GM19025 (cell line): Measurements from ENCODE around the gene NAA50.

ENCODE experiments used
- ATAC-seq: cut with Tn5 transposase; IDR thresholded peaks from one replicate; pipeline ENCODE4 v1.9.1; 2021; ENCODE audit warnings: mild to moderate bottlenecking, low read depth, moderate library complexity; ENCODE audit not compliant: unreplicated experiment

The NAA50 gene

DNA sequence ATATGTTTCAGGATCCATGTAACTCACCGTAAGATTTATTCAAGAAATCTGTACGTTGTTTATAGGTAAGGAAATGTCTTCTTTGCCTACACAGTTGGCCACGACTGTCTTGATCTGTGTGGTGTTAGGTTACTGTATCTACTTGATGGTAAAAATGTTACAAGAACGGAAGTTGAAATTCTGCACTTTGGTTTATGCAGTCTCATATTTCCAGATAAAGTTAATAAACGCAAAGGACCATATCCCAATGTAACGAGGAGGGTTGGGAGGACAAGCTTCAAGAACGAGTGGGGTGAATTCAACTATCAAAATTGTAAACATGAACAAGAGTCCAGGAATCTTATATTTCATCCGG is 50.6 kb downstream of the NAA50 start:
- ATAC-seq: no peak

DNA sequence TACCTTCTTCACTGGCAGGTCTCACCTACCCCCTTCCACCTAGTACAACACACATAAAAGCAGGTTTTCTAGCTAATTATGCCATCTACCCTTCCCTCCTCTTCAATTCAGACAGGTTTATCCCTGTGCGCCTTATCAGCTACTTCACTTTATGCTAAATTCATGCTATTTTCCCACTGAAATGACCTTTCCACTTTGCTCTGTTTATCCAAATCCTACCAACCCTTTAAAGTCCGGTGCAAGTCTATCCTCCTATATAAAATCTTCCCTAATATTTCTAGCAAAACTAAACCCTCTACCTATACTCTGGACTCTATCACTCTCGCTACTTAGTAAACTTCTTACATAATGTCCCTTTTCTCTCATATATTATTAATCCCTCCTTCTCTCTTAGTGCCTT is 55.6 kb downstream of the NAA50 start:
- no peak for ATAC-seq

DNA sequence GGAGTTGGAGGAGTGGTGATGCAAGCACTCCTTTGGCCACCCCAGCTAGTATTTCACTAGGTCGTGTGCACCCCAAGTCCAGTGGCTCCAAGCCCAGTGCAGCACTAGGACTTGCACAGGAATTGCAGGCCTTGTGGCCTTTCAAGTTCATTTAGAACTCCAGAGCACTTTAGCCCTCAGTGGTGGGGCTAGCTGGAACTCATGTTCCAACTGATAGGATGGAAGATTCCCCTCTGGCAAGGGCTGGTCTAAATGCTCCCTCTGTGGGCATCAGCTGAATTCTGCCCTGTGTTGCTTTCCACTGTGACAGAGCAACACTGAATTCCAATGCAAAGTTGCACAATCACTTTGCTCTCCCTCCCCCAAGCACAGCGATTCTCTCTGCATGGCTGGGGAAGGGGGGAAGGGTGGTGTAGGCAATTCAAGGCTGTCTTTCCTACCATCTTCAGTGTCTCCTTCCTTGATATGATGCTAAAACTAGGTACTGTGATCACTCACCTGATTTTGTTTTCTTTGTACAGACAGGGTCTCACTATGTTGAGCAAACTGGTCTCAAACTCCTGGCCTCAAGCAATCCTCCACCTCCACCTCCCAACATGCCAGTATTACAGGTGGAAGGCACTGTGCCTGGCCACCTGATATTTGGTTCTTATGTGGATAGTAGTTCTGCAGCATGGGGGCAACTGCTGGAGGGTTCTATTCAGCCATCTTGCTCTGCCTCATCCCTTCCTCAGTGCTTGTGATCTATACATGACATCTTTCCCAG is 59.9 kb downstream of the NAA50 start:
- ATAC-seq: no peak

DNA sequence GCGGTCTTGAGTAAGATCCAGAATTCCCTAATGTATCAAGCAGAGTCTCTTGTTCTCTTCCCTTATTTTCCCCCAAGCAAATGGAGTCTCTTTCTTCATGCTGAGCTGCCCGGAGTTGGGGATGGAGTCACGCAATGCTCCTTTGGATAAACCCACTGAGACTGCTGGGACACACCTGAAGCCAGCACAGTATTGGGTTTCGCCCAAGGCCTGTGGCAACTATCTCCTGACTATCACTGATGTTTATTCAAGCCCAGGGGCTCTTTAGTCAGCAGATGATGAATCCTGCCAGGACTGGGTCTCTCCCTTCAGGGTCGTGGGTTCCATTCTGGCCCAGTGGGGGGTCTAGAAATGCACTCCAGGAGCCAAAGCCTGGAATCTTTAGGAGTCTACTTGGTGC is 60.9 kb downstream of the NAA50 start:
- no peak for ATAC-seq

DNA sequence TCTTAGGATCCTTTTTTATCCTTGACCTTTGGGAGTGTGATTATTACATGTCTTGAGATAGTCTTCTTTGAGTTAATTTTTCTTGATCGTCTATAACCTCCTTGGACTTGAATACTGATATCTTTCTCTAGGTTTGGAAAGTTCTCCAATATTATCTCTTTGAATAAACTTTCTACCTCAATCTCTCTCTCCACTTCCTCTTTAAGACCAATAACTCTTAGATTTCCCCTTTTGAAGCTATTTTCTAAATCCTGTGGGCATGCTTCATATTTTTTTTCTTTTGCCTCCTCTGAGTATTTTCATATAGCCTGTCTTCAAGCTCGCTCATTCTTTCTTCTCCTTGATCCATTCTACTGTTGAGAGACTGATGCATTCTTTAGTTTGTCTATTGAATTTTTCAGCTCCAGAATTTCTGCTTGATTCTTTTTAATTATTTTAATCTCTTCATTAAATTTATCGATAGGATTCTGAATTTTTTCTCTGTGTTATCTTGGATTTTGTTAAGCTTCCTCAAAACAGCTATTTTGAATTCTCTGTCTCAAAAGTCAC is 61.7 kb downstream of the NAA50 start:
- ATAC-seq: no peak

DNA sequence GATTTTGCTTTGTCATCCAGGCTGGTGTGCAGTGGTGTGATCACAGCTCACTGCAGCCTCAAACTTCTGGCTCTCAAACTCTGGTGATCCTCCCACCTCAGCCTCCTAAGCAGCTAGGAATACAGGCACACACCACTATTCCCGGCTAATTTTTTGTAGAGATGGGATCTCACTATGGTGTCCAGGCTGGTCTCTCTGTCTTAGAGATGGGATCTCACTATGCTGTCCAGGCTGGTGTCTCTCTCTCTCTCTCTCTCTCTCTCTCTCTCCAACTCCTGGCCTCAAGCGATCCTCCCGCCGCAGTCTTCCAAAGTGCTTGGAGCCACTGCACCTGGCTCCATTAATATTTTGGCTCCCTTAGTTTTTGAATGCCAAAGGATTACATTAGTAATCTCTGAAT is 67.3 kb downstream of the NAA50 start:
- no peak for ATAC-seq

DNA sequence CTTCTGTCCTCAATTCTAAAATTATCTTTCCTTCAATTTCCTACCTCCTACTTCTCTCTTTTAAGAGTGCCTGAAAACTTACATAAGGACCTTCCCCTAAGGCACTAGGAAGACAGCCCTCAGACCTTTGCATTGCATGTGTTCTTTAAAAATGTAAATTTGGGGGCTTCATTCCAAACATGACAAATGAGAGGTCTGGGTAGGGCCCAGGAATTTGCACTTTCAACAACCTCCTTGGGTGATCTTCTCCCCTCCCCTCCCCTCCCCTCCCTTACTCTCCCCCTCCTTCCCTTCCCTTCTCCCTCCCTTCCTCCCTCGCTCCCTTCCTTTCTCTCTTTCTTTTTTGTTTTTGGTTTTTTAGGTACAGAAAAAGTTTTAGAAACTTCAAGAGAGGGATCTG is 68.3 kb downstream of the NAA50 start:
- no peak for ATAC-seq

DNA sequence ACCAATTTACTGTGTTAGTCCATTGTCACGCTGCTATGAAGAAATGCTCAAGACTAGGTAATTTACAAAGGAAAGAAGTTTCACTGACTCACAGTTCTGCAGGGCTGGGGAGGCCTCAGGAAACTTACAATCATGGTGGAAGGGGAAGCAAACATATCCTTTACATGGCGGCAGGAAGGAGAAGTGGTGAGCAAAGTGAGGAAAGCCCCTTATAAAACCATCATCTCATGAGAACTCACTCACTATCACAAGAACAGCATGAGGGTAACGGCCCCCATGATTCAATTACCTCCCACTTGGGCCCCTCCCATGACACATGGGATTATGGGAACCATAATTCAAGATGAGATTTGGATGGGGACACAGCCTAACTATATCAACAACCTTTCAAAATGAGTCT is 69.8 kb downstream of the NAA50 start:
- no peak for ATAC-seq

DNA sequence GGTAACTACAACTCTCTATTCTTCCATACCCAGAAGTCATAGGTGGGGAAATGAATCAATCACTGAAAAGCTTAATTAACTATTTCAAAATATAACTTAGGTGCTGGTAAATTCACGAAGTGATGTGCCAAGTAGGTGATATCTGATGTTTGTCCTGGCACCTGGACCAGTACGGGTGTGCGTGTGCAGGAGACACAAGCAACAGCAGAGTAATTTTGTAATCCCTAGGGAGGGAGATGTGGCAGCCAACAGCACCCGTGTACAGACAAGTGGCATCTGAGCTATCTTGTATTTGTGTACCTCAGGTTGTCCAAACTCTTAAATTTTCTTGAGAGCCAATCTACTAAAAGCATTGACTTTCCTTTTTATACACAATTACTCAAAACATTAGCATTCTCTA is 72.5 kb downstream of the NAA50 start:
- no peak for ATAC-seq

DNA sequence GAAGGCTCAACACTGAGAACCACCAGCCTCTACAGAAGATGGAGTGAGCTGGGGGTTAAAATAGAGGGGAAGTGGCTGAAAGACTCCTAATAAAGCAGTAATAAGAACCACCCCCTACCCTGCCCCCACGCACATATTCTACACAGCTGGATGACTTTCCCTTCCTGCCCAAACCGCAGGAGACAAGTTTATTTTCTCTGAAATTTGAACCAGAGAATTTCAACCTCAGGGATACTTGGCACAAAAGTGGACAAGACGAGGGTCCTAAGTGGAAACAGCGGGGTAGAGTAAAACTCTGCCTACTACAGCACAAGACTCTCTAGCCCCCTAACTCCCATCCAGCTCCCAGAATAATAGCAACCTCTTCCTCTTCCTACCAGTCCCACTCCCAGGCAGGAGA is 78.0 kb downstream of the NAA50 start:
- ATAC-seq: no peak
